ENCODE data around the gene CCDC30. TPM values are rescaled to one million over a fixed set of nuclear protein-coding genes. Genes with fewer than 3 reads are reported as not detected.

The CCDC30 gene
- total and polyA plus RNA-seq, 2 donors, result 1.5 to 7.2 TPM

DNA sequence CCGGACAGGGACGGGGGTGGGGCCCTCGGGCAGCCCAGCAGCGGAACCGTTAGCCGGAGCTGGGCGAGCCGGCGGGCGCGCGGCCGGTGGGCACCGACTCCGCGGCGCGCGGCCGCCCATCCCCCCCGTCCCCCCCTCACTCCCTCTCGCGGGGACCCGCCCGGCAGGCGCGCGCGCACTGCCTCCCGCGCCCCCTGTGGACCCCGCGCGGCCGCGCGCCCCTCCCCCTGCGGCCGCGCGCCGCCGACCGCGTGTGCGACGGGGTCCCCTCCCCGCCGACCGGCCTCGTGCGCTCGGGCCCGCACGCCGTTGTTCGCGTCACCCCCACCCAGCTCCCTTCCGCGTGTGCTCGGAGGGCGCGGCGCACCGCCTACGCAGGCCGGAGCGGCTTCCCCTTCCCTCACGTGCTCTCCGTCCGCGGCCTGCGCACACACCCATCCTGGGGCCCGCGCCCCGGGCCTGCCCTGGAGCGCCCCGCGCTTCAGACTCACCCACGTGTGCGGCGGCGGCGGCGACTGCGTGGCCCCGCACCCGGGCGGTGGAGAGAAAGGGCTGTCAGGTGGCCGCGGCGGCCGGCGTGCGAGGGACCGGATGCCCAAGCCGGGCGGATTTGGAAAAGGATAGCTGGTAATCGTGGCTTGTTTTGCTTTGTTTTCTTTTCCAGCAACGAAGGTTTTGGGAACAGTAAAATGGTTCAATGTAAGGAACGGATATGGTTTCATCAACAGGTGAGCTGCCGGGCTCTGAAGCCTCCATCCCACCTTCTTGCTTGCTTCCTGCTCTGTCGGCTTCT, 219.8 kb downstream of the CCDC30 start:
- DNase-seq (ENCODE audit: extremely low spot score), result no peak
- WGBS, result under 1% methylated on average over 99 of the region's 103 CpGs
- Histone ChIP-seq H3K27ac (ENCODE audit: low read depth) (peak overlapping the region; percentile 93), H3K4me1 (ENCODE audit: insufficient read depth) (peaks cover 5% of the 10 kb centered on the region), H3K36me3 (ENCODE audit: insufficient read depth) (no peaks in the 10 kb centered on the region), H3K4me3 (ENCODE audit: low read depth, low read length) (peak overlapping the region; percentile 93)

DNA sequence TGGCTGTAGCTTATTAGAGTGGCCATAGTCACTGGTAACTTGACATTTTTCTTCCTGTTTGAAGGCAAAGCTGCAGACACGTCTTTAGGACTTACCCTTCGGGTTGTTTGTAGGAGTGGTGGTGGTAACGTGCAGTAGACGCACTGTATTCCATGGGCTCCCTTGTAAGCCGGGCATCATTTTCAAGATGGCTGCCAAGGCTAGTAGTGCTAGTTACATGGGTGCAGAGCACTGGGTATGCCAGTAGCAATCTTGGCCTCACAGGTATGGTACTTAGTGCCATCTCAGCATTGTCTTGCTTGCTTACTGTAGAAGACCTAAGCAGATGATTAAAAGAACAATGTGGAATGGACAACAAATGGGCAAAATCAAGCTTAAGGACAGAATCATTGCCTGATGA, 221.1 kb downstream of the CCDC30 start:
- H3K36me3 ChIP-seq (ENCODE audit: insufficient read depth), result no peaks in the 10 kb centered on the region
- H3K4me3 ChIP-seq (ENCODE audit: low read depth, low read length), result no peak overlapping the region
- no peak for DNase-seq (ENCODE audit: extremely low spot score)
- WGBS, result 39% methylated on average over 5 of the region's 5 CpGs
- peaks cover 5% of the 10 kb centered on the region for H3K4me1 ChIP-seq (ENCODE audit: insufficient read depth)
- no peak overlapping the region for H3K27ac ChIP-seq (ENCODE audit: low read depth)

DNA sequence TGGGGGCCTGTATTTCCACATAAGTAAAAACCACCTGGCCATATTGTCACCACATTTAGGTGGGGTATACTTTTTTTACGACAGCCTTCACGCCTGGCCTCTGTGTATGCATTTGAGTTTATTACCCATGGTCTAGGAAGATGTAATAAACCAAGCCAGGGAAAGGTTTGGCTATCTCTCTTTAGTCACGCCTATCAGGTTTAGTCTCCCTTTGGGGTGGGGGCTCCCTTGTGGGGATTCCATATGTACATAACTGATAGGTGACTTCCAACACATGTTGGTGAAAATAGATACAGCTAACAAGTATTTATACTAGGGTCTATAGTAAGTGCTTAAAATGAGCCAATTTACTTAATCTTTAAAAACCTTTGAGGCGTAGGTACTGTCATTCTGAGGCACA, 223.3 kb downstream of the CCDC30 start:
- peaks cover 4% of the 10 kb centered on the region for H3K4me1 ChIP-seq (ENCODE audit: insufficient read depth)
- H3K27ac ChIP-seq (ENCODE audit: low read depth), result no peak overlapping the region
- H3K4me3 ChIP-seq (ENCODE audit: low read depth, low read length), result no peak overlapping the region
- peaks cover 1% of the 10 kb centered on the region for H3K36me3 ChIP-seq (ENCODE audit: insufficient read depth)
- no peak for DNase-seq (ENCODE audit: extremely low spot score)
- WGBS, result 76% methylated on average over 4 of the region's 4 CpGs

DNA sequence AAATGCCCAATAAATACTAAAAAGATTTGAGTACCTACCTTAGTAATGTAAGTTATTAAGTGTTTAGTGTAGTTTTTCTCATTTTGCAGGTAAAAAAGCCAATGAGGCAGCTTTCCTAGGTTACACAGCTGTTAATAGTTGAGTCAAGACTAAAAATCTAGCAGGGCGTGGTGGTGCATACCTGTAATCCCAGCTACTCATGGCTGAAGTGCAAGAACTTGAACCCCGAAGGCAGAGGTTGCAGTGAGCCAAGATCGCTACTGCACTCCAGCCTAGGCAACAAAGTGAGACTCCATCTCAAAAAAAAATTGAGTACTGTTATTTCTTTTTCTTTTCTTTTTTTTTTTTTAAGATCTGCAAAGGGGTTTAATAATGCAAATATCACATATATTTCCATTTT, 226.8 kb downstream of the CCDC30 start:
- H3K36me3 ChIP-seq (ENCODE audit: insufficient read depth), result peaks cover 1% of the 10 kb centered on the region
- DNase-seq (ENCODE audit: extremely low spot score), result no peak
- no peak overlapping the region for H3K4me3 ChIP-seq (ENCODE audit: low read depth, low read length)
- peaks cover 2% of the 10 kb centered on the region for H3K4me1 ChIP-seq (ENCODE audit: insufficient read depth)
- WGBS, result 90% methylated on average over 3 of the region's 3 CpGs
- H3K27ac ChIP-seq (ENCODE audit: low read depth), result no peak overlapping the region

DNA sequence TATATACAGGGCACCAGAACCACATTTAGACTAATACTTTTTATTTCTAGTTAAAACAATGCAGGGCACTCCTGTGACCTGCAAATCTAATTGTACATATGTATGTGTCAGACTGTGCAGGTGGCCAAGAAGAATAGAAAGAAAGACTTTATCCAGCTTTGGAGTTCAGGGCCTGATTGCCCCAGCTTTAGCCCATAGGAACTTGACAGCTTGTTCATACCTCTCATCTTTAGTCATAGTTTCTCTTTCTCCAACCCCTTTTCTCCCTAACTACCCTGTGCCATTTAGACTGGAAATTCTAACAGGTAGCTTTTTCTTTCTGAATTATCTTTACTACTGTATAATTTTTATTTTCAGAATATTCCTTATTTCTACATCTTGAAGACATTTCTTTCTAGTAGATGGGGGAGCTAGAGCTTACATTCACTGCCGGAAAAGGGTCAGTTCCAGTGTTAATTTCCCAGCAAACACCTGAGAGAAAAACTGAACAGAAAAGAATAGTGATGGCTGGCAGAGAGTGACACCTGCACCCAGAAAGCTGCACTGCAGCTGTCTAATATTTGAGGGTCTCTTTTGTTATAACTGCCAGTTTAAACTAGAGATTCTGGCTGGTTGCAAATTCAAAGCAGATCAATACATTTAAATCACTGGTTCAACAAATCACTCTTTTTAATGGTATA, 227.5 kb downstream of the CCDC30 start:
- DNase-seq (ENCODE audit: extremely low spot score), result no peak
- Histone ChIP-seq H3K36me3 (ENCODE audit: insufficient read depth) (peaks cover 1% of the 10 kb centered on the region), H3K4me3 (ENCODE audit: low read depth, low read length) (no peak overlapping the region), H3K27ac (ENCODE audit: low read depth) (no peak overlapping the region), H3K4me1 (ENCODE audit: insufficient read depth) (peaks cover 2% of the 10 kb centered on the region)
- 80% methylated on average over 1 of the region's 1 CpG for WGBS

DNA sequence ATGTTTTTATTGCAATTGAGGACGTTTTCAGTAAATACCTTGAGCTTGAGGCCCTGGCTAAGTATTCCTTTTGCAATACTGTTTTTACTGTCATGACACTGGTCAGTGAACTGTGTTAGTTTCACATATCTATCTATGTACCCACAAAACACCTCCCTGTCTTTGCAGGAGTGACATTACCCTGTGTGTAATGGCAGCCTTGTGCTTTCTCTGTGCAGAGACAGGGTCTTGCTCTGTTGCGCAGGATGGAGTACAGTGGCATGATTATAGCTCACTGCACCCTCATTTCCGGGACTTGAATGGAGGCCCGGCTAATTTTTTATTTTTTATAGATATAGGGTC, 228.0 kb downstream of the CCDC30 start:
- peaks cover 2% of the 10 kb centered on the region for H3K4me1 ChIP-seq (ENCODE audit: insufficient read depth)
- peaks cover 1% of the 10 kb centered on the region for H3K36me3 ChIP-seq (ENCODE audit: insufficient read depth)
- no peak for DNase-seq (ENCODE audit: extremely low spot score)
- H3K27ac ChIP-seq (ENCODE audit: low read depth), result no peak overlapping the region
- 71% methylated on average over 4 of the region's 4 CpGs for WGBS
- no peak overlapping the region for H3K4me3 ChIP-seq (ENCODE audit: low read depth, low read length)

DNA sequence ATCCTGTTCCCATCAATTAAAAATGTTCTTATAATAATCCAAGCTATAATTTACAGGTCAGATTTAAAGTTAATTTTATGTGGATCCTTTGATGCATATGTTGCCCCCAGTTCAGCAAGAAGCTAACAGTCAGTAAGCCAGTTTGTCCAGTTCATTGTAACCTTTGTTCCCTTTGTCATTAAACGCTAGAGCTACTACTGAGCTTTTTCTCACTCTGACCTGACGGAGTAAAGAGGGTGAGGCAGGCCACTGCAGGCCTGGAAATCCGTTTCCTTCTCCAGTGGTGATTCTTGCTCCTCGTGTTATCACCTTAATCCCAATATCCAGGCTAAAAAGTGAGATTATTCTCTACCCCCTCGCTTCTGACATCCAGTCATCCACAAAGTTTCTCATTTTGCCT, 229.4 kb downstream of the CCDC30 start:
- H3K4me1 ChIP-seq (ENCODE audit: insufficient read depth), result peaks cover 2% of the 10 kb centered on the region

DNA sequence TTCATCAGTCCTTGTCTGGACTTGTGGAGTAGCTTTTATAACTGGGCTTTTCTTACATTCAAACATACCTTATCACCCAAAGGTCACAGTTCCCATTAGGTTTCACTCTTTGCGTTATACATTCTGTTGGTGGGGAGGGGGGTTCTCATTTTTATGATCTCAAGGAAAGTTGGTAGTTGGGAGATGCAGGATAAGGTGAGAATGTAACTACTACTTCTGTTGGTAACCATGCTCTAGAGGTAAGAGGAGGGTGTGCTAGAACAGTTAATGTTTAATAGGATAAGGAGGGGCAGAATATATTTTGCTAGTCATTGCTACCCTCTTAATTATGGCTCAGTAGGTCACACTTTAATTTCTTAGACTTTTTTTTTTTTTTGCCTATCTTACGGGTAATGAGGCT, 229.8 kb downstream of the CCDC30 start:
- no peak for DNase-seq (ENCODE audit: extremely low spot score)
- H3K27ac ChIP-seq (ENCODE audit: low read depth), result peak overlapping the region; percentile 70
- H3K36me3 ChIP-seq (ENCODE audit: insufficient read depth), result peaks cover 5% of the 10 kb centered on the region
- no peak overlapping the region for H3K4me3 ChIP-seq (ENCODE audit: low read depth, low read length)
- peaks cover 2% of the 10 kb centered on the region for H3K4me1 ChIP-seq (ENCODE audit: insufficient read depth)
- 88% methylated on average over 2 of the region's 2 CpGs for WGBS

More for the DNA sequence above, 229.4 kb downstream of the CCDC30 start:
- Histone ChIP-seq H3K4me3 (ENCODE audit: low read depth, low read length) (no peak overlapping the region), H3K27ac (ENCODE audit: low read depth) (peak overlapping the region; percentile 70), H3K36me3 (ENCODE audit: insufficient read depth) (peaks cover 4% of the 10 kb centered on the region)
- peak; percentile 15 for DNase-seq (ENCODE audit: extremely low spot score)
- 65% methylated on average over 5 of the region's 5 CpGs for WGBS

DNA sequence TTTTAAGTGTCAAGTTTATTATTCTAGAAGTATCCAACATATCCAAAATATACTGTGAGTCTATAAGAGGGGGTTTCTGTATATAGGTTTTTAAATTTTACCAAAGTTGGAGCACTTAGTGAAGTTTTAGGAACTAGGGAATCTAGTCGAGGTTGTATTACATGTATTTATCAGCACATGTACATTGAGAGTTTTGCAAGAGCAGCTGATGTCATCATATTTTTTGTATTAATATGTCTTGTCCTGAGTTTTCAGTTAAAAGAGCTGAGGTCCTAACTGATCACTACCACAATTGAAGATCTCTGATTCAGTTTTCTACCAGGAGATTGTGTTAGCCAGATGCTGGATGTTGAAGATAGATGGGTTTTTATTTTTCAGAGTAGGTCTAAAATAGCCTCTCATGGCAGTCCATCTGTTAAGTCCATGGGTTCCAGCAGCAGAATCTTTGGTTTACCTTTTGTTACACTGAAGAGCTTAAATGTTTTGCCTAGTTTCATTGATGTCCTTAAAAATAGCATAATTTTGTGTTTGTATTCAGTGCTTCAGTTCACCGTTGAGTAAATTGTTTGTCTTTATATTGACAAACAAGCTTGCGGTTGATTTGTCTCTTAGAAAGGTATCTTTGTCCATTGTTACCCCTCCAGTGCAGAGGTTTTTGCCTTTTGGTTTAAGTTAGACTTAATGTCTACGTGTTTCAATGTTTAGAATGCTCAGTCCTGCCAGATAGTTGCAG, 235.2 kb downstream of the CCDC30 start:
- H3K27ac ChIP-seq (ENCODE audit: low read depth), result no peak overlapping the region
- DNase-seq (ENCODE audit: extremely low spot score), result no peak
- no peaks in the 10 kb centered on the region for H3K4me1 ChIP-seq (ENCODE audit: insufficient read depth)
- peaks cover 10% of the 10 kb centered on the region for H3K36me3 ChIP-seq (ENCODE audit: insufficient read depth)
- 94% methylated on average over 4 of the region's 4 CpGs for WGBS
- H3K4me3 ChIP-seq (ENCODE audit: low read depth, low read length), result no peak overlapping the region

DNA sequence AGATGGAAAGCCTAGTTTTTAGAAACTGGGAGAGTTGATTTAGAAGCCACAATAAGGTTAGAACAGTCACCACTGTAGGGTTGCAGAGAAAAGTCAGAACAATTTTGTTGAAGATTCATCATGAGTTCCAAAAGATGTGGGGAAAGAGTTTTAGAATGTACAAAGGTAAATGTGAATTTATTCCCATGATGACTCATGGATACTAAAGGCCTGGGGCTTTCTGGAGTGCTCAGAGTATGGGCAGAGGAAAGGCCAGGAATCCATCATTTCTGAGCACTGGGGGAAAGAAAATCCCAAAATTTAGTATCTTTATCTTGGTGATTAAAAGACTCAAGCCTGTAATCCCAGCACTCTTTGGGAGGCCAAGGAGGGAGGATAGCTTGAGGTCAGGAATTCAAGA, 236.9 kb downstream of the CCDC30 start:
- H3K36me3 ChIP-seq (ENCODE audit: insufficient read depth), result peaks cover 11% of the 10 kb centered on the region
- H3K27ac ChIP-seq (ENCODE audit: low read depth), result no peak overlapping the region
- no peaks in the 10 kb centered on the region for H3K4me1 ChIP-seq (ENCODE audit: insufficient read depth)
- no peak overlapping the region for H3K4me3 ChIP-seq (ENCODE audit: low read depth, low read length)
- no peak for DNase-seq (ENCODE audit: extremely low spot score)

DNA sequence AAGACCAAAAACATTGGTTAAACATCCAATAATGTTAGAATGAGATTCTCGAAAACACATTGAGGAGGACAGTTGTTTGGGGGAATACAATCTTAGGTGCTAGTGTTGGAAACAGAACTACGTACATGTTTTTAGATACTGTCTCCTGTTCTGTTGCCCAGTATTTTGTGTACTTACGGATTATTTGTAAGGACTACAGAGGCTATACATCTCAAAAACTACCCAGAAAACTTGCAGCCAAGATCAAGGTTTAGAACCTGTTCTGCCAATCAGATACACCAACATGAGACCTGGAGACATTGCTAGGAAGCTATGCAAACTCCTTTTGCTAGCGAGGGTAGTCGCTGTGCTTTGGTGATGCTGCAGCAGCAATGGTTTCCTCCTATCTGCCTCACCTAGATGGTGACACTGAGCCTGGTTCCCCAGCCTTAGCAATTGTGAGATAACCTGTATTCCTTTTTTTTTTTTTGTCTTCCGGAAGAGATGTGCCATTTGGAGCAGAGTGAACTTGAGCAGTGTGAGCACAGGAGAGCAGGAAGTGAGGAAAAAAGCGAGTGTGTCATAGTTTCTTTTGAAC, 240.9 kb downstream of the CCDC30 start:
- DNase-seq (ENCODE audit: extremely low spot score), result no peak
- Histone ChIP-seq H3K4me3 (ENCODE audit: low read depth, low read length) (no peak overlapping the region), H3K4me1 (ENCODE audit: insufficient read depth) (no peaks in the 10 kb centered on the region), H3K27ac (ENCODE audit: low read depth) (no peak overlapping the region), H3K36me3 (ENCODE audit: insufficient read depth) (peaks cover 4% of the 10 kb centered on the region)
- WGBS, result 94% methylated on average over 7 of the region's 7 CpGs

All from urinary bladder (tissue), 4 donors.